DND-41 (cell line): ENCODE data around the gene KIAA1755.

Source experiments
- ATAC-seq: fragments of 200-7000 bp; cut with Tn5 transposase; 3 replicates; pipeline ENCODE4 v1.9.1; 2021; ENCODE audit warnings: low read depth; ENCODE audit not compliant: insufficient read depth
- DNase-seq: peaks from one replicate; pipeline ENCODE4 v3.0.0-alpha.2; 2020
- H2AFZ ChIP-seq: 2 replicates; pipeline ENCODE4 v1.6.0; 2012; ENCODE audit warnings: low read depth, low read length
- H3K27ac ChIP-seq: 2 replicates; pipeline ENCODE4 v1.5.1; 2012; ENCODE audit warnings: low read length, inconsistent platforms
- H3K27me3 ChIP-seq: fragments of 200-600 bp; sonication (generic); 2 replicates; pipeline ENCODE4 v1.6.0; 2012; ENCODE audit warnings: low read length, mild to moderate bottlenecking, inconsistent platforms; ENCODE audit not compliant: insufficient read depth, poor library complexity
- H3K36me3 ChIP-seq: 2 replicates; pipeline ENCODE4 v1.5.1; 2012; ENCODE audit warnings: low read length, inconsistent platforms; ENCODE audit not compliant: insufficient read depth
- H3K4me1 ChIP-seq: 2 replicates; pipeline ENCODE4 v1.5.1; 2012; ENCODE audit warnings: mild to moderate bottlenecking, low read length; ENCODE audit not compliant: insufficient read depth
- H3K4me2 ChIP-seq: 2 replicates; pipeline ENCODE4 v1.6.0; 2012; ENCODE audit warnings: mild to moderate bottlenecking, moderate library complexity, low read length, inconsistent platforms; ENCODE audit not compliant: insufficient read depth
- H3K4me3 ChIP-seq, 2 experiments: fragments of 200-600 bp in 1 of 2; shearing (Covaris generic) in 1 of 2; 2 replicates each; pipeline ENCODE4 v1.5.1; 2012 to 2016; ENCODE audit warnings: inconsistent platforms in 2 of 2, low read length in 2 of 2, mild to moderate bottlenecking in 2 of 2, low read depth in 1 of 2, moderate library complexity in 1 of 2
- H3K79me2 ChIP-seq: 2 replicates; pipeline ENCODE4 v1.6.0; 2012; ENCODE audit warnings: low read length, inconsistent platforms; ENCODE audit not compliant: insufficient read depth
- H3K9ac ChIP-seq: 2 replicates; pipeline ENCODE4 v1.6.0; 2012; ENCODE audit warnings: low read depth, mild to moderate bottlenecking, inconsistent platforms, low read length, moderate library complexity
- H3K9me3 ChIP-seq: 2 replicates; pipeline ENCODE4 v1.5.1; 2012; ENCODE audit warnings: low read length, moderate library complexity, mild to moderate bottlenecking, inconsistent platforms; ENCODE audit not compliant: insufficient read depth, severe bottlenecking
- H4K20me1 ChIP-seq: 2 replicates; pipeline ENCODE4 v1.6.0; 2012; ENCODE audit warnings: low read length; ENCODE audit not compliant: insufficient read depth
- CTCF ChIP-seq: IDR thresholded peaks from 2 replicates; pipeline ENCODE4 v1.5.1; 2012; ENCODE audit warnings: borderline replicate concordance, low read length, moderate library complexity, mild to moderate bottlenecking; ENCODE audit not compliant: poor library complexity, severe bottlenecking; ENCODE audit errors: extremely low read depth
- EZH2 ChIP-seq: IDR thresholded peaks from 3 replicates; pipeline ENCODE4 v1.6.1; 2012; ENCODE audit warnings: borderline replicate concordance, low read depth, mild to moderate bottlenecking, moderate library complexity, low read length, inconsistent platforms; ENCODE audit not compliant: severe bottlenecking

The KIAA1755 gene

GRCh38 chr20:38164069-38164468 lies 96.5 kb downstream of the KIAA1755 start:
- no peaks in the 10 kb centered on the region for H3K79me2 ChIP-seq
- H3K9ac ChIP-seq, result no peak overlapping the region
- no peak for DNase-seq
- no peaks in the 10 kb centered on the region for H3K36me3 ChIP-seq
- H3K4me1 ChIP-seq, result no peaks in the 10 kb centered on the region
- H3K27me3 ChIP-seq, result peaks cover 5% of the 10 kb centered on the region
- no peaks in the 10 kb centered on the region for H3K9me3 ChIP-seq
- H3K4me3 ChIP-seq, result no peak overlapping the region
- no peak overlapping the region for H3K27ac ChIP-seq
- H2AFZ ChIP-seq, result no peak overlapping the region
- TF ChIP-seq CTCF (no peak), EZH2 (no peak)
- H3K4me2 ChIP-seq, result no peak overlapping the region
- peaks cover 5% of the 10 kb centered on the region for H4K20me1 ChIP-seq
- ATAC-seq, result no peak

GRCh38 chr20:38162878-38163875 lies 97.4 kb downstream of the KIAA1755 start:
- H2AFZ ChIP-seq, result no peak overlapping the region
- no peaks in the 10 kb centered on the region for H3K36me3 ChIP-seq
- no peak overlapping the region for H3K4me3 ChIP-seq
- H3K27ac ChIP-seq, result no peak overlapping the region
- H4K20me1 ChIP-seq, result peaks cover 5% of the 10 kb centered on the region
- no peak for ATAC-seq
- H3K9me3 ChIP-seq, result no peaks in the 10 kb centered on the region
- H3K79me2 ChIP-seq, result no peaks in the 10 kb centered on the region
- H3K4me2 ChIP-seq, result no peak overlapping the region
- no peak for TF ChIP-seq CTCF
- no peak for TF ChIP-seq EZH2
- peaks cover 5% of the 10 kb centered on the region for H3K27me3 ChIP-seq
- no peaks in the 10 kb centered on the region for H3K4me1 ChIP-seq
- no peak for DNase-seq
- H3K9ac ChIP-seq, result no peak overlapping the region

GRCh38 chr20:38162149-38162548 lies 98.4 kb downstream of the KIAA1755 start:
- DNase-seq, result no peak

More at GRCh38 chr20:38162149-38162548, 98.4 kb downstream of the KIAA1755 start:
- H3K4me3 ChIP-seq, result no peak overlapping the region
- no peak for TF ChIP-seq EZH2
- no peak for TF ChIP-seq CTCF
- no peak overlapping the region for H3K9ac ChIP-seq
- H3K9me3 ChIP-seq, result no peaks in the 10 kb centered on the region
- H4K20me1 ChIP-seq, result peaks cover 5% of the 10 kb centered on the region
- no peaks in the 10 kb centered on the region for H3K36me3 ChIP-seq
- no peak for ATAC-seq
- no peak overlapping the region for H2AFZ ChIP-seq
- no peak overlapping the region for H3K4me2 ChIP-seq
- no peaks in the 10 kb centered on the region for H3K79me2 ChIP-seq
- no peaks in the 10 kb centered on the region for H3K4me1 ChIP-seq
- H3K27ac ChIP-seq, result no peak overlapping the region
- H3K27me3 ChIP-seq, result peaks cover 5% of the 10 kb centered on the region
